Gastroesophageal sphincter (tissue), 3 donors: ENCODE measurements around the gene ZIC4.

Experiments
- POLR2A ChIP-seq, 2 donors: fragments of 450-650 bp; IDR thresholded peaks; one replicate each; pipeline ENCODE4 v1.6.1; 2017; ENCODE audit warnings: antibody characterized with exemption in 2 of 2, mild to moderate bottlenecking in 2 of 2, moderate library complexity in 1 of 2
- TF ChIP-seq, protein P1 (sequence below), 4 experiments: fragments of 200-600 bp in 2 of 4; fragments of 450-650 bp in 2 of 4; sonication (generic) in 1 of 4; IDR thresholded peaks; one replicate each; pipeline ENCODE4 v1.5.1; 2017 to 2019; ENCODE audit warnings: antibody characterized with exemption in 4 of 4, mild to moderate bottlenecking in 2 of 4, moderate library complexity in 2 of 4

DNA sequence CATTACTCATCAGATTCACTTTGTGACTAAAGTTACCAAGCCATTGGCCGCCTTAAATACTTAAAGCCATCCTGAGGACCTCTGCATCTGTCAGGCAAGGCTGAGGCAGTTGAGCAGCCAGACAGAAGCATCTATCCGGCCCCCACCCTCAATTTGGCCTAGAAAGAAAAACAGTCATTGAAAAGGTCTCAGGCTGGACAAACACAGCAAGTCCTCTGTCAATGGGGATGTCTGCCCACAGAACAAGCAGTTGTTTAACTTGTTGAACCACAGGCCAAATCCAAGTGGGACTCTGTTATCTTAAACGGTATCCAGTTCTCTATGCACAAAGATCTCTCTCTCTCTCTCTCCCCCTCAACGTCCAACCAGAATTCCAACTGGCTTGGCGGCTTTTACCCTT is 2.8 kb downstream of the ZIC4 start:
- TF ChIP-seq, protein P1, sequence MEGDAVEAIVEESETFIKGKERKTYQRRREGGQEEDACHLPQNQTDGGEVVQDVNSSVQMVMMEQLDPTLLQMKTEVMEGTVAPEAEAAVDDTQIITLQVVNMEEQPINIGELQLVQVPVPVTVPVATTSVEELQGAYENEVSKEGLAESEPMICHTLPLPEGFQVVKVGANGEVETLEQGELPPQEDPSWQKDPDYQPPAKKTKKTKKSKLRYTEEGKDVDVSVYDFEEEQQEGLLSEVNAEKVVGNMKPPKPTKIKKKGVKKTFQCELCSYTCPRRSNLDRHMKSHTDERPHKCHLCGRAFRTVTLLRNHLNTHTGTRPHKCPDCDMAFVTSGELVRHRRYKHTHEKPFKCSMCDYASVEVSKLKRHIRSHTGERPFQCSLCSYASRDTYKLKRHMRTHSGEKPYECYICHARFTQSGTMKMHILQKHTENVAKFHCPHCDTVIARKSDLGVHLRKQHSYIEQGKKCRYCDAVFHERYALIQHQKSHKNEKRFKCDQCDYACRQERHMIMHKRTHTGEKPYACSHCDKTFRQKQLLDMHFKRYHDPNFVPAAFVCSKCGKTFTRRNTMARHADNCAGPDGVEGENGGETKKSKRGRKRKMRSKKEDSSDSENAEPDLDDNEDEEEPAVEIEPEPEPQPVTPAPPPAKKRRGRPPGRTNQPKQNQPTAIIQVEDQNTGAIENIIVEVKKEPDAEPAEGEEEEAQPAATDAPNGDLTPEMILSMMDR (IDR thresholded peaks at IDR 0.05): no peak
- no peak for TF ChIP-seq POLR2A (IDR thresholded peaks at IDR 0.05)
